NCI-H1436 (cell line): ENCODE data around the gene SUPT3H.

Source experiments
- DNase-seq: peaks from one replicate; lab custom pipeline; 2025; lab: John Stamatoyannopoulos, UW

Gene SUPT3H

DNA sequence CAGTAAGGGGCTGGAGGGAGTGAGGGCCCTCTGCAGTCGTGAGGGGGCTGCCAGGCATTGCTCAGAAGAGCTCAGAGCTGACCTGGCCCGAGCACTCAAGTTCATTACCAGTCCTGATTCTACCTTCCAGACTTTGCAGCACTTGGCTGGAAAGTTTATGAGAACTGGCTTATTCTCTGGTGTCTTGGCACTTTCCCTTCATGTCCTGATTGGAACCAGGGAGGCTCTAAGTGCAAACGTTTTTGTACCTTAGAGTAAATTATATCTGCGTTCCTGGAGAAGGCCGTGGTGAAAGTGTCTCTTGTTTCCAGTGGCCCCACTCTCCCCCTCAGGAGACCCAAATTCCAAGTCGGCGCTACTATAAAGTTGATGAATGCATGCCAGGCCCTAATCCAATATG lies 587.9 kb downstream of the SUPT3H start:
- no peak for DNase-seq

DNA sequence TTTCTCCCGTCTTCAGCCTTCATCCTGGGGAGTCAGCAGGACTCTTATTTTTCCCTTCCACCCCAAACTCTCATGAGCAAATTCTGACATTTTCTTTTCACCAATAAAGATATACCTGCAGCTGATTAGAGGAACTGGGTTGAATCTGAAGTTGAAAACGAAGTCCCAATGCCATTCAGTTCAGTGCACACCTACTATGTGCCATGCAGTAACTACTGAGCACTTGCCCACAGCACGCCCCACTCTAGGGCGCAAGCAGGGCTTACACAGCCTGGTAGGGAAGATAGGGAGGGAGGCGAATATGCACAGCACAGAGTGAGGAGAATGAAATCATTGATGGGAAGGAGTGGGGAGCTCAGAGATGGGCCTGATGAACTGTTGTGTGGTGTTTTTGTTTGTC lies 588.7 kb downstream of the SUPT3H start:
- DNase-seq, result no peak

DNA sequence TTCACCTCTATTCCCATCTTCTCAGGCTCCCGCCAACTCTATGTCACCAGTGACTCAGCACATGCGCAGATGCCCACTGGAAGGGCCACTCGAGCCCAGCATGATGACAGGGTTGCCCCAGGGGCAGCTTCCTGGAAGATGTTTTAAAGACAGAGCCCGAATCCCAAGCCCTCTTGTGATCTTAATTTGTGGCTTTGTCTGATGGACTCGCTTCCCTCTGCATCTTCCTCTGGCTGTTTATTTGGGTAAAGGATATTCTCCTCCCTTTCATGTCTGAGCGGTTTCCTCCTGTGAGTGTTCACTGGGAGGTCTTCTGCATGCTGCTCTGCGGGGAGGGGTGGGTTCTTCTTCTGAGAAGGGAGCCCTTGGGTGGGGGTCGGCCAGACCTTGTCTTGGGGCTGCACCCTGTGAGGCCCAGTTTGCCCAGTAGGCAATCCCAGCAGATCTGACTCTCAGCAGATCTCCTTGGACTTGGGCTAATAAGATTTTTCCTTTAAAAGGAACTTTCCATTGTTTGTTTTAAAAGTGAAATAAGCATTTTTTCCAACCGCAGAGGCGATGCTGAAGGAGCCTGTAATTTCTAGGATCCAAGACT lies 589.2 kb downstream of the SUPT3H start:
- no peak for DNase-seq

DNA sequence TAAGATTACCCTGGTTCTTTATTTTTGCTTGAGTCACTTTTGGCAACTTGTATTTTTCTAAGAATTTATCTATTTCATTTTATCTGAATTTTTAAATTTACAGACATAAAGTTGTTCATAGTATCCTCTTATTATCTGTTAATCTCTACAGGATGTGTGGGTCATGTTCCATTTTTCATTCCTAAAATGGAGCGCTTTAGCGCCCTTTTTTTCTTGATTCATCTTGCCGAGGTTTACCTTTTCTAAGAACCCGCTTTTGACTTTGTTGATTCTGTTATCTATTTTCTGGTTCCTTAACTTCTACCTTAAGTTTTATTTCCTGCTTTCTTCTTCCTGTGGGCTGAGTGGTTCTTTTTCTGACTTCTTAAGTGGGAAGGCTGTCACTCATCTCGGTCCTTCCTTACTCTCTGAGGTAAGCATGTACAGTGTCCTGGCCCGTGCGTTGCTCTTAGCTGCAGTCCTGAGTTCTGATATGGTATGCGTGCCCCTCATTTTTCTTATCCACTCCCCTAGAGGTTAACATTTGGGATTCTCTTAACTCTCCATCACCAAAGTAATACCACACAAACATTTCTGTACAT lies 590.4 kb downstream of the SUPT3H start:
- no peak for DNase-seq

DNA sequence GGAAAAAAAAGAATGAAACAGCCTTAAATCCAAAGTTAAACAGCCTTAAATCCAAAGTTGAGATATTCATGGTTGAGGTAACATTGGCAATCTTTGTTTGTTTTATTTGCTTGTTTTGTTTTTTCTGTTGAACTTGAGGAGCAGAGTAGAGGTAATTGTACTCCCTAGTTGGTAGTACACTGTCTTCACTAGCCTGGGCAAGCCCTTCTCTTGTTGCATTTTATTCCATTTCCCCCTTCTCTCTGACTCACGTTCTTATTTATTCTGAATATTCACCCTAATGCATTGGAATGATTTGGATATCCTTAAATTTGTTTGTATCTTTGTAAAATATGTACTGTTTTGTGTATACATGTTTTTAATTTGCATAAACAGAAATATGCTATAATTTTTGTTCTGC lies 592.6 kb downstream of the SUPT3H start:
- DNase-seq, result no peak

DNA sequence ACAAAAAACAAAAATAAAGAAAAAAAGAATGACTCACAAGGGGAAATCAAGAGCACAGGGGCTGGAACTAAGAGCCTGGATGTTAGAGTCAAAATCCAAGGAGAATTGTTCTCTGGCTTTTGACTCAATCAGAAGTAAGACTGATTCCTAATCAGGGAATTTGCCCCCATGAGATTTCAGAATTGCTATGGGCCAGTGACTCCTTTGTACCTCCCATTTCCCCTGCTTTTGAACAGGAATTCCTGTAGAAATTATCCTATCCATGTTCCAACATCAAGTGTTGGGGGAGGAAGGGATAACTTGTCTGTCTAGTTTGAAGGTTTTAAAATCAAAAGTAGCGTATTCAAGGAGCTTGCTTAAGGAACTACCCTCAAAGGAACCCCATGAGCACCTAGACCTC lies 593.5 kb downstream of the SUPT3H start:
- DNase-seq, result no peak

DNA sequence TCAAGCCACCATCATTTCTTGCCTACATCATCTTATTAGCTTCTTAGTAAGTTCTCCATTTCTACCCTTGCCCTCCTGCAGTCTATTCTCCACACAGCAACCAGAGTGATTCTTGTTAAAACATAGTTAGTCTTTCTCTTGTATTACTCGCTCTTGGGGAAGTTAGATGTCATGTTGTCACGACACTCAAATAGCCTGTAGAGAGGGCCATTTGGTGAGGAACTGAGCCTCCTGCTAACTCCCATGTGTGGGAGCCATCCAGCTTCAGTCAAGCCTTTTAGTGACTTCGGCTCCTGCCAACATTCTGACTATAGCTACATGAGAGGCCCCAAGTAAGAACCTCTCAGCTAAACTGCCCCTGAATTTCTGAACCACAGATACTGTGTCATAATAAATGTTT lies 594.8 kb downstream of the SUPT3H start:
- no peak for DNase-seq

DNA sequence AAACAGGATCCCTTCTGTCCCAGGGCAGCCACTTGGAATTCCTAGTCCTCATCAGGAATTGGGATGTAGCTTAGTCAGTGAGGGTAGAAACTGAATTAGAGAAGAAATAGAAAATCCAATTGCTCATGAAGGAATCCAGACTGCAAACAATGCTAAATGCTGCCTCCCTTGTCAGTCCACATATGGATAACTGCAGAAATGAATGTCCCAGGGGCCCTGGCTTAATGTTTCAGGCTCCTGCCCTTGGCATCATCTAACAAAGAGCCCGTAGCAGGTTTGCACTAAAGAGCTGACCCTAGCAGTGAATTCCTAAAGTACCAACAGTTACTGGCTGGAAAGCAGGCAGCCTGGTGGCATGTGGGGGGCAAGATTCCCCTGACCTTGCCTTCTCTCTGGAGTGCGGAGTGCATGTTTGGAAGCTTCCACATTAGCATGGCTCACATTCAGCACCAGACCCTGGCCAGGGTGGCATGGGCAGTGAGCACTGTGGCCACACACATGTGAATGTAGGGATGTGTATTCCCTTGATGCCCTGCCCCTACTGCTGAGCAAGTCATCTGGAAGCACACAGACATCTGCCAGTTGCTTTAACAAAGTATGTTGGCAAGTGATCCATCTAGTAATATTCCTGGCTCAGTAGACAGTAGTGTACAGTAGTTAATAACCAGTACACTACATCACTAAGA lies 595.7 kb downstream of the SUPT3H start:
- DNase-seq, result no peak

DNA sequence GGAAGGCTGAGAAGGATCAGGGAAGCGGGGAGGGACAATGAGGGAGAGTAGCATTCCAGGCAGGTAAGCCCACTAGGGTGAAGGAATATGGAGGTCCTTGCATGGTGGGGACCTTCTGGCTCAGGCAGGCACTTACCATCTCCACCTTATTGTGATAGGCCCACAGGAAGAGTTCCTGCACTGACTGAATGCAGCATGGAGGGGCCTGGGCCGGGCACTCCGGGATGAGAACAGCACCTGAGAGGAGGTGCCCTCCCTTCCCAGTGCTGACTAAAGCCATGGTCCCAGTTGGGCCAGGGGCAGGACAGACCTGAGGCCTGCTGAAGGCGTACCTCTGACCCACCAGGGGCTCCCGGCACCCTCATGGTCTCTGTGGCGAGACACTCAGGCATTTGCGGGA lies 597.6 kb downstream of the SUPT3H start:
- DNase-seq, result no peak

DNA sequence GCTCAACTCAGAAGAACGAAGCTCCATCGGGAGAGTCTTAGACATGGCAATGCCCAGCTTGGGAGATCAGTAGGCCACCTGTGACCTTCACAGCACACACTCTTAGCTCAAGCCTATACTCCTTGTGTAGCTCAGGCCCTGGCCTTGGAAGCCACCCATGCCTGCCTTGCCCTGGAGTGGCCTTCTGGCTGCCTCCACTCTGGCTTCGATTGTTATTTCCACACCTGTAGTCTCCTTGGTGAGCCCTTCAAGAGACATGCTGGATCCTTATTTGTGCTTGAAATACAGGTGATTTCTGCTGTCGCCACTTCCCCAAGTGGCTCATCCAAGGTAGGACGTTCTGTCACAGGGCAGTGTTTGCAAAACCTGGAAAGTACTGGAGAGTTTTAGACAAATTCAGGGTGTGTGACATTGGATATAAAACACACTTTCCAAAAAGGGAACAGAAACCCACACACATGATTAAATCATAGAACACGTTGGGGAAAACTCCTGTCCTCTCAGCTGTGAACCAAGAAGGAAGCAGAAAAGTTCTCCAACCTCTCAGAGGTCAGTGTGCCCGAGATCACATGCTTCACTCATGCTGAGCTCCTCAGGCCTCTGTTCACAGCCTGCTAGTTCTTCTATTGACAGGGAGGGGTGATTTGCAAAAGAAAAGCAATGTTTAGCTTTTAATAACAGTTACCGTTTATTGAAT lies 598.5 kb downstream of the SUPT3H start:
- DNase-seq, result no peak
